Hepatic stellate cell (primary cell): ENCODE data around the gene NEURL2.
"Not testable (repeated sequence)": the region's sequence is repeated elsewhere in the genome, so short reads cannot be mapped to it uniquely, and the experiment has no call there.

ENCODE experiments used
- DNase-seq: peaks from one replicate; pipeline ENCODE4 v3.0.0; 2011; ENCODE audit warnings: low spot score

NEURL2 gene

DNA sequence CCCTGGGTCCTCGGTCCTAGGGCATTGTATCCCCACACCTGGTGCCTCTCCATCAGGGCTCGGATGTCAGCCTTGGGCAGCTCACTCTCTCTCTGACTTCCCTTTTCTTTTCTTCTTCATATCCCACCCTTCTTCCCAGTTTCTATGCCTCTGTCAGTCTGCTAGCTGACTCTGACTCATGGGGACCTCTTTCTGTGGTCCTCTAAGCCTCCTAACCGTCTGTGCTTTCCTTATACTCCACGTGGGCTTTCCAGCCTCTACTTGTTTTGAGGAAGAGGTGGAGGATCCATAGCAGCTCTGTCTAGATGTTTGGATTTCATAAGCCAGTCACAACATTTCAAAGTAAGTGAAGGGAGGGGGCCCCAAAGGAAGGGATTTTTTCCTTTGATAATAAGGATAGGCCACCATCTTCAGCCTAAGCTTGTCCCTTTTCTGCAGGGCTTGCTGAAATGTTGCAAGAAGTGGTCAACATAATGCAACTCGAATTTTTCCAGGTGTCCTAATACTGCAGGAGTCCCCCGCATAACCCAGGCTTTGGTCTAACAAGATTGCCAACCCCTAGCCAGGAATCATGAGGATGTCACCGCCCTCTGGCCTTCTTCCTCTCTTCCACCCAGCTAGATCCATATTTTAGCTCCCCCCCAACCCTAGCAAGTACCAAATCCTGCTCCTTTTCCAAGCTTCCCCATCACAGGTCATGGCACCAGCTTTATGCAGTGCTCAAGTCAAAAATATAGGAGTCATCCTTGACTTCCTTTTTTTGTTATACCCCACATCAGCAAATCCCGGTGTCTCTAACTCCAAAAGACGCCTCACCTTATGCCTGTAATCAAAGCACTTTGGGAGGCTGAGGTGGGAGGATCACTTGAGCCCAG is 29.7 kb upstream of the NEURL2 start:
- DNase-seq: no peak

GRCh38 chr20:45919542-45920399 is 28.8 kb upstream of the NEURL2 start:
- DNase-seq: no peak

DNA sequence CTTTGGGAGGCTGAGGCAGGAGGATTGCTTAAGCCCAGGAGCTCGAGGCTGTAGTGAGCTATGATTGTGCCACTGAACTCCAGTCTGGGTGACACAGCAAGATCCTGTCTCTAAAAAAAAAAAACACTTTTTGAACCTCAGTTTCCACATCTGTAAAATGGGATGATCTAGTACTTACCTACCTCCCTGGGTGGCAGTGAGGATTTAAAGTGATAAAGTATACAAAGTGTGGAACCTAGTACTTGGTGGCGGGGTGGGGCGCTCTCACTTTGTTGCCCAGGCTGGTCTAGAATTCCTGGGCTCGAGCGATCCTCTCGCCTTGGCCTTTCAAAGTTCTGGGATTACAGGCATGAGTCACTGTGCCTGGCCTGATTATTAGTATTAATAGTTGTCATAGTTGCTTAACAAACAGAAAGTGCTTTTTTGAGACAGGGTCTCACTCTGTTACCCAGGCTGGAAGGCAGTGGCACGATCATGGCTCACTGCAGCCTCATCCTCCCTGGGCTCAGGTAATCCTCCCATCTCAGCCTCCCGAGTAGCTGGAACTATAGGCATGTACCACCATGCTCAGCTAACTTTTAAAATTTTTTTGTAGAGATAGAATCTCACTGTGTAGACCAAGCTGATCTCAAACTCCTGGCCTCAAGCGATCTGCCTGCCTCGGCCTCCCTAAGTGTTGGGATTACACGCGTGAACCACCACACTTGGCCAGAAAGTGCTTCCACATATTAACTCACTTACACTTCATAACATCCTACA is 27.9 kb upstream of the NEURL2 start:
- DNase-seq: no peak

DNA sequence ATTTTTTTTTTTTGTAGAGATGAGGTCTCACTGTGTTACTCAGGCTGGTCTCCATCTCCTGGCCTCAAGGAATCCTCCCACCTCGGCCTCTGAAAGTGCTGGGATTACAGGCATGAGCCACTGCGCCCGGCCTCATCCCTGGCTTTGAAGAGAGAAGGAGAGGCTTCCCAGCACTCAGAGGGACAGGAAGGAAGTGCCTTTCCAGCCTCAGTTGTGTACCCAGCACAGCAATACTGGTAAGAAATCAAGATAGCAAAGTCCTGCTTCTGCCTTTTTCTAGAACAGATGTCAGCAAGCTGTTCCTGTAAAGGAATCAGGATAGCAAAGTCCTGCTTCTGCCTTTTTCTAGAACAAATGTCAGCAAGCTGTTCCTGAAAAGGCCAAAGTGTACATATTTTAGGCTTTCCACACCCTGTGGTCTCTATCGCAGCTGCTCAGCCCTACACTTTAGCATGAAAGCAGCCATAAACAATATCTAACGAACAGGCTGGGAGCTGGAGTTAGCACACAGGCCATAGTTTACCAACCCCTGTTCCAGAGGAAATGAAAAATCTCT is 27.3 kb upstream of the NEURL2 start:
- DNase-seq: no peak

- no peak for DNase-seq
These were observed 26.8 kb upstream of the NEURL2 start for GRCh38 chr20:45917790-45918141.

- DNase-seq: no peak
These were observed 22.1 kb upstream of the NEURL2 start for GRCh38 chr20:45913116-45913515.

DNA sequence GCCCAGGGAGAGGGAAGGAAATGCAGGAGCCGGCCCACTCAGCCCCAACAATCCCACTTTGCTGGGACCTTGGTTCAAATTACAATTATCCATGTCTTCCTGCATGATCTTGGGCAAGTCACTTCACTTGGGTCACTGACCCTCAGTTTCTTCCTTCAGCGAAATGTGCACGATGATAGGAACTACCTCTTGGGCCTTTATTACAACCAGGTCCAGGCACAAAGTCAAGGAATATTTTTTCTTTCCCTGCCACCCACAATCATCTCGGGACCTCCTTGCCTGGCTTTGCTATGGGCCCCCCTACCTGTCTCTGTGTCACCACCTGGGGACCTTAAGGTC is 21.3 kb upstream of the NEURL2 start:
- no peak for DNase-seq

DNA sequence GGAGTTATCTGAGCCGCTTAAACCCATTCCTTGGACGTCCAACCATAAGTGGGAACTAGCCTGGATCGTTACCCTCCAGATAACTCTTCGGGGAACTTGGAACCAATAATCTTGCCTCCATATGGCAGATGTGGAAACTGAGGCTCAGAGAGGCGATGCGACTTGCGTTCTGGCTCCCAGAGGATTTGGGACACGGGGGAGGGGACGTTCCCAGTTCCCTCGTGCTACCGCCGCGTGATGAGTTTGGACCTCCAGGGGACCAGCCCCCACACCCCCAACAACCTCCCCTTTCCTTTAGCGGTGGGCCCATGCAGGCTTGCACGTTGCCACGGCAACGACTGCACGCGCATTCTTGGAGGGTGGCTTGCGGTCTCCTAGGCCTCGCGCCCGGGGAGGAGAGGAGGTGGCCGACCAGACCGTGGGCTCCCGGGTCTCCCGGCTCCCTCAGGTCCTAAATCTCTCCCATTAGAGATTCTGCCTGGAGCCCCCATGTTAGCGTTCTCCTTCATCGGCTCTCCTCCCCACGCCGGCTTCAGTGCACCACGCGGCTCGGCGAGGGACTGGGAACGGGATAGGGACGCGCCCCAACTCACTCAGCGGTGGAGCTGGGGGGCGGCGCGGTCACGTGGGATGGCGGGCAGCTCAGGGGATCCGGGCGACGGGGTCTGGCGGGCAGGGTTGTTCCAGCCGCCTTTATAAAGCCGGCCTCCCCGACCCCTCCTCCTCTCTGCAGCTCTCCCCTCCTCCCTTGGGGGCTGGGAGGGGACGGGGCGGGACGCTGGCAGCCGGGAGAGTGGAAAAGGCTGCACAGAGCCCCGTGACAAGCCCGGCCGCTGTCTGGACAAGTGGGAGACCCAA is 20.7 kb upstream of the NEURL2 start, which contains the start of gene PLTP:
TSS of gene PLTP (minus strand) at position 670 of the 858 bp plus-strand sequence. CDS start 703 bp downstream, outside the sequence.
- peak; percentile 66 for DNase-seq

DNA sequence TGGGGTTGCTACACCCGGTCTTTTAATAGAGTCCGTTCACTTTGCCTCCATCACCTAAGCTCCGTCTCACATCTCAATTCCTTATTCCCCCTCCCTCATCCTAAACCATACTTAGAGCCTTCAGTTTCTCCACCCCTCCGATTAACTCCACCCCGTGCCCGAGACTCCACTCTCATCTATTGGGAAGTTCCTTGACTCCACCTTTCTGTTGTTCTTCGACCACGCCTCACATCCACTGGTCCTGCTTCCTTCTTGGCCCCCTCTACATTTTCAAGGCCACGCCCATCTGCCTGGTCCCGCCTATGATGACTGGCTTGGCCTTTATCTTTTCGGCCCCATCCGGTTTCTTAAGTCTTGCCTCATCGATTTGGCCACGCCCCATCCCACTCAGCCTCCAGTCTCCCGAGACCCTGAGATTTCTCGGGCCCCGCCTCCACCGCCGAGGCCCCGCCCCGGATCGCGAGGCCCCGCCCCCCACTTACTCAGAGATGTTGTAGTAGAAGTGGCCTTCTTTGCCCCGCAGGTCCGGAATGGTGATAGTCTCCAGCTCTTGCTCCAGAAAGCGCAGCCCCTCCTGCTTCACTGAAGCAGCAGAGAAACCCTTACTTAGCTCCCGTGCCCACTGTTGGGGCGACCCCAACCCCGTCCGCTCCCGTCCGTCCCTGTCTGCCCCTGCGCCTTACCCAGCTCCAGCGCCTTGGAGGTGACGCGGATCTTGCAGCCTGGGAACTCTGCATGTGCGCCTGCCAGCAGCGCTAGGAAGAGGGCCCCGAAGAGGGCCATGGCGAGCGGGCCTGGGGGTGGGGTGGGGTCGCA is 19.9 kb upstream of the NEURL2 start:
- DNase-seq: peak; percentile 95

- DNase-seq: no peak
These were observed 19.0 kb upstream of the NEURL2 start for GRCh38 chr20:45909817-45910669.

GRCh38 chr20:45909336-45909808 is 18.4 kb upstream of the NEURL2 start:
- no peak for DNase-seq

DNA sequence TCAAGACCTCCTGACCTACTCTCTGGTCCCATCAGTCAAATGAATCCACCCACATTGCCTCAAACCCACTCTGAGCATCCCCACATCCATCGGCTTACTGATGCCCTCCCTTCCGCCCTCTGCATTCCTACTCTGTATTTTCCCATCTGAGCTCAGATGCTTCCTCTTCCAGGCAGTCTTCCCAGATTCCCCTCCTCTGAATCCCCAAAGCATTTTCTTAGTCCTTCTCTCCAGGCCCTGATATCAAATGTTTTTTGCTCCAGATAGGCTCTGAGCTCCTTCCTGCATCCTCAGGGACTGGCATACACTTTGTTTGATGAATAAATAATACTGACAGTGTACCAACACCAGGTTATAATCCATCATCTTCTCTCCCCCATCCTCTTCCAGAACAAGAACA is 17.1 kb upstream of the NEURL2 start:
- DNase-seq: no peak

DNA sequence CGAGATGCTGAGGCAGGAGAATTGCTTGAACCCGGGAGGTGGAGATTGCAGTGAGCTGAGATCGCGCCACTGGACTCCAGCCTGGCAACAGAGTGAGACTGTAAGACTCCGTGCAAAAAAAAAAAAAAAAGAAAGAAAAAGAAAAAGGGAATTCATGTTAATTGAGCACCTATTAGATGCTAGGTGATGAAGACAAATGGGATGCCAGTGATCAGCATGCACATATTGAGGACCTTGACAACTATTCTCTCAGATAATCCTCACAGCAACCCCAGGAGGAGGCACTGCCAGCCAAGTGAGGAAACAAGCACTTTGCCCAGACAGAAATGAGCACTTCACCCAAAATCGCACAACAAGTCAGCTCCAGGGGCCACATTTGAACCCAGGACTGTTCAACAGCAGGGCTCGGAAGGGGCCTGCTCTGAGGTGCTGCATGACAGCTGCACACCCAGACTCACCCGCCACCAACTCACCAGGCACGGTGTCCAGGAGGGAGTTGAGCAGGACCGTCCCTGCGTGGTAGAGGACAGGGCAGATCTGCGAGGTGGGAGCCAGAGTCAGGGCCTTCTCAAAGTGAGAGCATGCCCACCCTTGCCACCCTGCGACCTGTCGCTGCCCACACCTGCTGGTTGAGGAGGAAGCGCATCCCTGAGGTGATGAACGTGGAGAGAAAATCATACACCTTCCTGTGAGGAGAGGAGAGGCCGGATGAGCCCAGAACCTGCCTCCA is 16.4 kb upstream of the NEURL2 start:
- no peak for DNase-seq

DNA sequence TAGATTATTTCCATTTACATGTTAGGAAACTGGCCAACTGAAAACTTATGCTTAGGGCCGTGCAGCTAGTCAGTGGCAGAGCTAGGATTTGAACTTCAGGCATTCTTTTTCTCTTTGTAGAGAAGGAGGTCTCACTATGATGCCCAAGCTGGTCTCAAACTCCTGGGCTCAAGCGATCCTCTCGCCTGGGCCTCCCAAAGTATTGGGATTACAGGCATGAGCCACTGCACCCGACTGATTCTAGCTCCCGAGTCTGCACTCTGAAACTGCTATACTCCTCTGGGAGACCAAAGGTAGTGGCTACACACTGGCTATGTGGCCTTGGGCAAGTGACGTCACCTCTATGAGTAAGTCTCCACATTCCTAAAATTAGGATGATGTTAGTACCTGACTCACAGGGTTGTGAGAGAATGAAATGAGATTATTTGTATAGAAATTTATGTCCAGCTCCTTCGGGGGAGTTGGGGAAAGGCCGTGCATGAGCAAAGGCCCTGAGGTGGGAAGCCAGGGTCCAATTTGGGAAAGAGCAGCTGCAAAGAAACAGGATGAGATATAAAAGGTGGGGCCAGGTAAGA is 14.6 kb upstream of the NEURL2 start:
- peak; percentile 81 for DNase-seq

DNA sequence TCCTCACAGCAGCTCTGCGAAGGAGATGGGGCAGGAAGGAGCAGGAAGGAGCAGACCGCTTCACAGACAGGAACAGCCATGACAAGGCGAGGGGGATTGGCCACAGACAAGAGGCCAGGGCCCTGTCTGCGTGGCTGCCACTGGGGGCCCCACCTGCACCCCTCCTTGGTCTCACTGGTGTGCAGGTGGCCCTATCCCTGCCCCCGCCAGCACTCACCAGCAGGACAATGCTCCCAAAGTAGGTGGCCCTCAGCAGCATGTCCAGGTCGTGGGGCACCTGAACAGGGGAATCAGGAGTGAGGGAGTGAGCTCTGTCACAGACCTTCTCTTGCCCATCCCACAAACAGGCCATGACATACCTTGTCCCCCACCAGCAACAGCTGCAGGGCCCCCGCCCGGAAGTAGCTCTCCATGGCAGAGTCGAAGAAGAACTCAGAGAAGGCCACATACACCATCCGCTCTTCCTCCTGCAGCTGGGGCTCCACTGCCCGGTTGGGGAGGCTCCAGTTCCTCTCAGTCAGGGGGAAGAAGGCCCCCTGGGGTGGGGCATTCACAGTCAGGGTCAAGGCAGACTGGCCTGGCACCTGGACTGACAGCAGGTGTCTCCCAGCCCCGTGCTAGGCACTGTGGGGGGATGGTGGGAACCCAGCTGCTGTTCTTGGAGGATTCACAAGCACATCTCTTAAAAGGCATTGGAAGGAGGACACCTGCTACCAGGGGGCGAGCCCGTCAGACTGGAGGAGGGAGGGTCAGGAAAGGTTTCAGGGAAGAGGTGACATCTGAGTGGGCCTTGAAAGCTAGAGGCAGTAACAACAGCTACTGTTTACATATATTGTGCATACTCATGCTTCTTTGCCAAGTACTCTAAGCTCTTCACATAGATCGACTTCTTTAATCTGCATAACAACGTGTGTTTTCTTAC is 13.8 kb upstream of the NEURL2 start:
- DNase-seq: no peak

DNA sequence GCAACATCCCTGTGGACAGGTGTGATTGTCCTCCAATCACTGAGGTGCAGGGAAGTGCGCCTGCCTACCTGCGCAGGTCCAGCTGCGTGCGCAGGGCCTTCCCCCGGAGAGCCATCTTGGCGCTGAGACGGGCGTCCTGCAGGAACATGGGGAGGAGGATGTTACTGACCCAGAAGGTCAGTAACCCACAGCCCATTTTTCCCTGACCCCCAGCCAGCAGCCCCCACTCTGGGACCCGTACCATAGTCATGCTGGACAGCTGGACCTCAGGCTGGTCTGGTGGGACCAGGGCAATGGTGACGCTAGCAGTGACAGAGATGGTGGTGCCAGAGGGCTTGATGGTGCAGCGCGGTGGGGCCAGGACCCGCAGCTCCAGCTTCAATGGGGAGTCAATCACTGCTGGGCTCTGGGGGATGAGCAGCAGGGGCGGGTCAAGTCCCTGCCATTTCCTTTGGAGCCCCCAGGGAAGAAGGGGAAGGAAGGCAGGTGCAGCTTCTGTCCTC is 11.2 kb upstream of the NEURL2 start:
- DNase-seq: no peak

GRCh38 chr20:45901332-45901731 is 10.3 kb upstream of the NEURL2 start:
- not testable (repeated sequence) for DNase-seq
